ENCODE data around the gene STMND1. TPM values are rescaled to one million over a fixed set of nuclear protein-coding genes. Genes with fewer than 3 reads are reported as not detected.

Gene STMND1
- total RNA-seq, 1 experiment from 2014 or later: not detected

DNA sequence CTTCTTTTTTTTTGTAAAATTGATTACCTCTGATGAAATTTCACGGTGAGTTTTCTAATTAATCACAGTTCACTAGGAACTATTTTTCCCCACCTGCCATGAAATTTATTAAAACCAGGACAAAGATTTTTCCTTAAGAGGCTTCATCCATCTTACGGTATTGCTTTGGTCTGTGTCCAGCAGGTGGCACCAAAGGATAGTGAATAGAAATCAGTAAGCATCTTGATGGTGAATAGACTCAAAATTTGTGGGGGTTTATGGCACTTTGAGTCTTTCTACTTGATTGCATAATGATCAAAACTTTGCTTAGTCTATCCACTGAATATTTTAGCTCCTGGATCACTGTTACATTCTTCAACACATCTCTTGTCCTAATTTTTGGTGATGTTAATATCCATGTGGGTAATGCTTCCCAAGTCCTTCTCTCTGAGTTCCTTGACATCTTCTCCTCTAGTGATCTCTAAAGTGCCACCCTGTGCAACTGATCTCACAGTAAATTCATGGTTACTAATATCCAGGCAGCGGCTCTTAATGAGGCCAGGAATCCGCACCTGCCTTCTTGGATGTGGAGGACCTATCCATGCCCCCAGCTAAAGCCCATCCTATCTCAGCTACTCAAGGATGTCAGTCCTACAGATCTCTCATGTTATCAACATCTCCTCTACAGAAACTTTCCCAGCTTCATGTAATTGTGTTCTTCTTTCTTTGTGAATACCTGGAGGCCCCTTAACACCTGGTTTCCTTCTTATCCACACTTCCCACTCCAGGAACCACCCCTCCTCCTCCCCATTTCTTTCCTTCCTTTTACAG is 54.5 kb downstream of the STMND1 start:
- H3K27me3 Mint-ChIP-seq (ENCODE audit: insufficient read depth, unreplicated experiment): no peaks in the 10 kb centered on the region
- TF ChIP-seq, protein P1, sequence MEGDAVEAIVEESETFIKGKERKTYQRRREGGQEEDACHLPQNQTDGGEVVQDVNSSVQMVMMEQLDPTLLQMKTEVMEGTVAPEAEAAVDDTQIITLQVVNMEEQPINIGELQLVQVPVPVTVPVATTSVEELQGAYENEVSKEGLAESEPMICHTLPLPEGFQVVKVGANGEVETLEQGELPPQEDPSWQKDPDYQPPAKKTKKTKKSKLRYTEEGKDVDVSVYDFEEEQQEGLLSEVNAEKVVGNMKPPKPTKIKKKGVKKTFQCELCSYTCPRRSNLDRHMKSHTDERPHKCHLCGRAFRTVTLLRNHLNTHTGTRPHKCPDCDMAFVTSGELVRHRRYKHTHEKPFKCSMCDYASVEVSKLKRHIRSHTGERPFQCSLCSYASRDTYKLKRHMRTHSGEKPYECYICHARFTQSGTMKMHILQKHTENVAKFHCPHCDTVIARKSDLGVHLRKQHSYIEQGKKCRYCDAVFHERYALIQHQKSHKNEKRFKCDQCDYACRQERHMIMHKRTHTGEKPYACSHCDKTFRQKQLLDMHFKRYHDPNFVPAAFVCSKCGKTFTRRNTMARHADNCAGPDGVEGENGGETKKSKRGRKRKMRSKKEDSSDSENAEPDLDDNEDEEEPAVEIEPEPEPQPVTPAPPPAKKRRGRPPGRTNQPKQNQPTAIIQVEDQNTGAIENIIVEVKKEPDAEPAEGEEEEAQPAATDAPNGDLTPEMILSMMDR (IDR thresholded peaks at IDR 0.05; ENCODE audit: unreplicated experiment): peak; percentile 65
- H3K4me1 Mint-ChIP-seq (ENCODE audit: insufficient read depth, unreplicated experiment): no peaks in the 10 kb centered on the region
- ChIA-PET CTCF (interaction anchor here (0.5 to 7.8 kb wide), 19 partner anchors 11 to 662 kb away, joined by 3 to 113 read pairs (median 3); no protein-coding TSS in a partner anchor), POLR2A (no interaction called here)
- no peaks in the 10 kb centered on the region for H3K36me3 Mint-ChIP-seq (ENCODE audit: insufficient read depth, unreplicated experiment)
- BruUV-seq (replicated peaks): no TSS peak
- intact Hi-C loops (cut with micrococcal nuclease): loop anchor here (1.0 to 5.0 kb wide), 3 partner anchors 428 to 661 kb away; no protein-coding TSS in a partner anchor
- peaks cover 14% of the 10 kb centered on the region for H3K9me3 Mint-ChIP-seq (ENCODE audit: unreplicated experiment)
- H3K4me3 Mint-ChIP-seq (ENCODE audit: unreplicated experiment): no peak overlapping the region
- DNase-seq (ENCODE audit: unreplicated experiment): peak; percentile 81
- no peak overlapping the region for H3K27ac Mint-ChIP-seq (ENCODE audit: low read depth, unreplicated experiment)

DNA sequence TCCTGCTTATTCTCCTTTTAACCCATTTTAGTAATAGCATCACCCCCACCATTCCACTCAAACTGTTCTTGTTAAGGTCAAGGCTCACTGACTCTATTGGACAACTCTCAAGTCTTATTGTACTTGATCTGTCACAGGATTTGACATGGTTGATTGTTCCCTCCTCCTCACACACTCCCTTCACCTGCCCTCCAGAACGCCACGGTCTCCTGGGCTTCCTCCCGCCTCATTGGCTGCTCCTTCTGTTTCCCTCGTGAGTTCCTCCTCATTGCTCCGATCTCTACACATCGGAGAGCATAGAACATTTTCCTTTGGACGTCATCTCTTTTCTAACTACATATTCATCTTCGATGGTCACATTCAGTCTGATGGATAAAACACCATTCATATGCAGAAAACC is 55.1 kb downstream of the STMND1 start:
- H3K36me3 Mint-ChIP-seq (ENCODE audit: insufficient read depth, unreplicated experiment): no peaks in the 10 kb centered on the region
- no TSS peak for BruUV-seq (replicated peaks)
- POLR2A ChIA-PET: no interaction called here

DNA sequence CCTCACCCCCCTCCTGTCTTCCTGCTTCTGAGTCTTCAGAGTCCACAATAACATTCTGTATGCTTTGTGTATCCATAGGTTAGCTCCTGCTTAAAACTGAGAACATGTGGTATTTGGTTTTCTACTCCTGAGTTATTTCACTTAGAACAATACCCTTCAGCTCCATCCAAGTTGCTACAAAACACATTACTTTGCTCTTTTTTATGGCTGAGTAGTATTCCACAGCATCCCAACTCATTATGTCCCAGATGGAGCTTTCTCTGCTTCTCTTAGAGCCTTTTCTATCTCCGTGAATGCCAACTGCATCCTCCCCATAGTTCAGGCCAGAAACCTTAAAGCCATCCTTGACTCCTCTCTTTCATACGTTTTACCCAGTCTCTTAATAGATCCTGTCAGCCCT is 55.8 kb downstream of the STMND1 start:
- no TSS peak for BruUV-seq (replicated peaks)
- no peaks in the 10 kb centered on the region for H3K4me1 Mint-ChIP-seq (ENCODE audit: insufficient read depth, unreplicated experiment)
- no peak overlapping the region for H3K4me3 Mint-ChIP-seq (ENCODE audit: unreplicated experiment)
- intact Hi-C loops (cut with micrococcal nuclease): loop anchor here (5.0 kb wide), 1 partner anchor 660 kb away; no protein-coding TSS in a partner anchor
- no peak for DNase-seq (ENCODE audit: unreplicated experiment)
- POLR2A ChIA-PET: no interaction called here
- peaks cover 10% of the 10 kb centered on the region for H3K9me3 Mint-ChIP-seq (ENCODE audit: unreplicated experiment)
- TF ChIP-seq, protein P1 (IDR thresholded peaks at IDR 0.05; ENCODE audit: unreplicated experiment): no peak
- no peaks in the 10 kb centered on the region for H3K36me3 Mint-ChIP-seq (ENCODE audit: insufficient read depth, unreplicated experiment)
- no peaks in the 10 kb centered on the region for H3K27me3 Mint-ChIP-seq (ENCODE audit: insufficient read depth, unreplicated experiment)
- CTCF ChIA-PET: interaction anchor here (0.5 to 7.8 kb wide), 9 partner anchors 9 to 657 kb away, joined by 3 to 113 read pairs (median 4); no protein-coding TSS in a partner anchor
- no peak overlapping the region for H3K27ac Mint-ChIP-seq (ENCODE audit: low read depth, unreplicated experiment)

More for the DNA sequence above, 55.1 kb downstream of the STMND1 start:
- no peaks in the 10 kb centered on the region for H3K4me1 Mint-ChIP-seq (ENCODE audit: insufficient read depth, unreplicated experiment)
- no peak overlapping the region for H3K27ac Mint-ChIP-seq (ENCODE audit: low read depth, unreplicated experiment)
- TF ChIP-seq, protein P1 (IDR thresholded peaks at IDR 0.05; ENCODE audit: unreplicated experiment): no peak
- H3K9me3 Mint-ChIP-seq (ENCODE audit: unreplicated experiment): peaks cover 14% of the 10 kb centered on the region
- no peak for DNase-seq (ENCODE audit: unreplicated experiment)
- CTCF ChIA-PET: interaction anchor here (0.6 to 7.8 kb wide), 13 partner anchors 11 to 657 kb away, joined by 3 to 113 read pairs (median 4); no protein-coding TSS in a partner anchor
- no peak overlapping the region for H3K4me3 Mint-ChIP-seq (ENCODE audit: unreplicated experiment)
- H3K27me3 Mint-ChIP-seq (ENCODE audit: insufficient read depth, unreplicated experiment): no peaks in the 10 kb centered on the region
- intact Hi-C loops (cut with micrococcal nuclease): loop anchor here (1.0 to 5.0 kb wide), 3 partner anchors 427 to 660 kb away; no protein-coding TSS in a partner anchor

DNA sequence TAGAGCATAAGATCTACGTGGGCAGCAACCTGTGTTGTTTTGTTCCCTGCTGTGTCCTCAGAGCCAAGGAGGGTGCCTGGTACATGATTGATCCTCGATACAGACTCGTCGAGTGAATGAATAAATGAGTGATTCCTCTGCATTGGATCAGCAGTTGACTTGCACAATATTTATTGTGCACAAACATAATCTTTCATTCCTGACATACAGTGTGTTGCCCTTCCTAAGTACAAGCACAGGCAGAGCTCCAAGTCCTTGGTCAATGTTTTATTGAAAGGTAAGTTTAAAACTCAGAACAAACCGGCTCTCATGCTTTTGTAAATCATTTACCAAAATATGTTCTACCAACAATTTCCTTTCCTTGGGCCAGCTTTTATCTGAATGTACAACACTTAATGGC is 57.4 kb downstream of the STMND1 start:
- CTCF ChIA-PET: interaction anchor here (1.6 to 7.8 kb wide), 3 partner anchors 424 to 645 kb away, joined by 7 to 113 read pairs (median 24); no protein-coding TSS in a partner anchor
- DNase-seq (ENCODE audit: unreplicated experiment): no peak
- H3K4me1 Mint-ChIP-seq (ENCODE audit: insufficient read depth, unreplicated experiment): no peaks in the 10 kb centered on the region

More for the DNA sequence above, 57.4 kb downstream of the STMND1 start:
- no peaks in the 10 kb centered on the region for H3K9me3 Mint-ChIP-seq (ENCODE audit: unreplicated experiment)
- intact Hi-C loops (cut with micrococcal nuclease): loop anchor here (5.0 kb wide), 1 partner anchor 658 kb away; no protein-coding TSS in a partner anchor
- no TSS peak for BruUV-seq (replicated peaks)
- no peak overlapping the region for H3K4me3 Mint-ChIP-seq (ENCODE audit: unreplicated experiment)
- H3K36me3 Mint-ChIP-seq (ENCODE audit: insufficient read depth, unreplicated experiment): no peaks in the 10 kb centered on the region
- no peak overlapping the region for H3K27ac Mint-ChIP-seq (ENCODE audit: low read depth, unreplicated experiment)
- no peaks in the 10 kb centered on the region for H3K27me3 Mint-ChIP-seq (ENCODE audit: insufficient read depth, unreplicated experiment)
- POLR2A ChIA-PET: interaction anchor here (0.5 to 1.3 kb wide), 2 partner anchors 36 to 425 kb away, joined by 3 read pairs; no protein-coding TSS in a partner anchor
- TF ChIP-seq, protein P1 (IDR thresholded peaks at IDR 0.05; ENCODE audit: unreplicated experiment): no peak

All from MCF 10A (cell line).